Astrocyte (in vitro differentiated cells and primary cell): ENCODE results near the gene HPS3. TPM values are rescaled to one million over a fixed set of nuclear protein-coding genes. Genes with fewer than 3 reads are reported as not detected.
"Not testable (repeated sequence)": the region's sequence is repeated elsewhere in the genome, so short reads cannot be mapped to it uniquely, and the experiment has no call there.

Experiments
- DNase-seq: peaks from one replicate; pipeline ENCODE4 v3.0.0-alpha.2; 2010; ENCODE audit warnings: low read depth
- FAIRE-seq: peaks from 2 replicates; lab custom pipeline; 2011; peaks lifted over from hg19 to GRCh38; lab: Jason Lieb, UNC
- H2AFZ ChIP-seq: 2 replicates; pipeline ENCODE4 v1.6.0; 2012; ENCODE audit warnings: low read depth, low read length, inconsistent platforms
- H3K27ac ChIP-seq: 2 replicates; pipeline ENCODE4 v1.5.1; 2011; ENCODE audit warnings: low read depth, low read length, inconsistent platforms
- H3K27me3 ChIP-seq: 2 replicates; pipeline ENCODE4 v1.6.0; 2011; ENCODE audit warnings: low read length, inconsistent platforms; ENCODE audit not compliant: insufficient read depth
- H3K36me3 ChIP-seq: 2 replicates; pipeline ENCODE4 v1.5.1; 2011; ENCODE audit warnings: low read length, inconsistent platforms; ENCODE audit not compliant: insufficient read depth
- H3K4me1 ChIP-seq: 2 replicates; pipeline ENCODE4 v1.5.1; 2011; ENCODE audit warnings: low read length, inconsistent platforms; ENCODE audit not compliant: insufficient read depth
- H3K4me2 ChIP-seq: 2 replicates; pipeline ENCODE4 v1.6.0; 2012; ENCODE audit warnings: low read length, inconsistent platforms
- H3K4me3 ChIP-seq: 2 replicates; pipeline ENCODE4 v1.5.1; 2011; ENCODE audit warnings: low read depth, mild to moderate bottlenecking, low read length, inconsistent platforms; ENCODE audit not compliant: insufficient read depth
- H3K79me2 ChIP-seq: 2 replicates; pipeline ENCODE4 v1.6.0; 2012; ENCODE audit warnings: mild to moderate bottlenecking, low read length, inconsistent platforms; ENCODE audit not compliant: insufficient read depth
- H3K9ac ChIP-seq: 2 replicates; pipeline ENCODE4 v1.6.0; 2012; ENCODE audit warnings: mild to moderate bottlenecking, low read length, inconsistent platforms
- H3K9me3 ChIP-seq: 2 replicates; pipeline ENCODE4 v1.5.1; 2012; ENCODE audit warnings: low read depth, mild to moderate bottlenecking, low read length, inconsistent platforms; ENCODE audit not compliant: insufficient read depth
- H4K20me1 ChIP-seq: 2 replicates; pipeline ENCODE4 v1.6.0; 2012; ENCODE audit warnings: low read length, inconsistent platforms; ENCODE audit not compliant: insufficient read depth
- H3K27ac Mint-ChIP-seq: one replicate; pipeline ENCODE4 v1.8.0; 2021; ENCODE audit warnings: mild to moderate bottlenecking, mixed read lengths; ENCODE audit not compliant: unreplicated experiment
- H3K27me3 Mint-ChIP-seq: one replicate; pipeline ENCODE4 v1.8.0; 2021; ENCODE audit warnings: low read depth, mixed read lengths; ENCODE audit not compliant: unreplicated experiment
- H3K36me3 Mint-ChIP-seq: one replicate; pipeline ENCODE4 v1.8.0; 2021; ENCODE audit warnings: low read depth, mixed read lengths; ENCODE audit not compliant: unreplicated experiment
- H3K4me1 Mint-ChIP-seq: one replicate; pipeline ENCODE4 v1.8.0; 2021; ENCODE audit warnings: low read depth, mixed read lengths; ENCODE audit not compliant: unreplicated experiment
- H3K4me3 Mint-ChIP-seq: one replicate; pipeline ENCODE4 v1.8.0; 2021; ENCODE audit warnings: mild to moderate bottlenecking, moderate library complexity, mixed read lengths; ENCODE audit not compliant: unreplicated experiment
- H3K9me3 Mint-ChIP-seq: one replicate; pipeline ENCODE4 v1.8.0; 2021; ENCODE audit warnings: mild to moderate bottlenecking, mixed read lengths; ENCODE audit not compliant: unreplicated experiment
- EZH2 ChIP-seq: IDR thresholded peaks from 2 replicates; pipeline ENCODE4 v1.6.1; 2012; ENCODE audit warnings: mild to moderate bottlenecking, low read length, inconsistent platforms; ENCODE audit not compliant: insufficient read depth
- total RNA-seq: library from RNA; stranded (reverse); gene quantifications from 2 replicates; pipeline ENCODE4 v1.2.1, GENCODE V29; 2021
- TF ChIP-seq, protein P1 (sequence below): IDR thresholded peaks from 2 replicates; pipeline ENCODE4 v1.5.1; 2011; ENCODE audit warnings: low read depth, mild to moderate bottlenecking, inconsistent platforms, low read length, moderate library complexity; ENCODE audit not compliant: insufficient read depth

HPS3 gene
- total RNA-seq, 1 donor from 2014 or later, result 10.9 TPM

GRCh38 chr3:149215515-149215914 is 86.1 kb downstream of the HPS3 start:
- TF ChIP-seq, protein P1, sequence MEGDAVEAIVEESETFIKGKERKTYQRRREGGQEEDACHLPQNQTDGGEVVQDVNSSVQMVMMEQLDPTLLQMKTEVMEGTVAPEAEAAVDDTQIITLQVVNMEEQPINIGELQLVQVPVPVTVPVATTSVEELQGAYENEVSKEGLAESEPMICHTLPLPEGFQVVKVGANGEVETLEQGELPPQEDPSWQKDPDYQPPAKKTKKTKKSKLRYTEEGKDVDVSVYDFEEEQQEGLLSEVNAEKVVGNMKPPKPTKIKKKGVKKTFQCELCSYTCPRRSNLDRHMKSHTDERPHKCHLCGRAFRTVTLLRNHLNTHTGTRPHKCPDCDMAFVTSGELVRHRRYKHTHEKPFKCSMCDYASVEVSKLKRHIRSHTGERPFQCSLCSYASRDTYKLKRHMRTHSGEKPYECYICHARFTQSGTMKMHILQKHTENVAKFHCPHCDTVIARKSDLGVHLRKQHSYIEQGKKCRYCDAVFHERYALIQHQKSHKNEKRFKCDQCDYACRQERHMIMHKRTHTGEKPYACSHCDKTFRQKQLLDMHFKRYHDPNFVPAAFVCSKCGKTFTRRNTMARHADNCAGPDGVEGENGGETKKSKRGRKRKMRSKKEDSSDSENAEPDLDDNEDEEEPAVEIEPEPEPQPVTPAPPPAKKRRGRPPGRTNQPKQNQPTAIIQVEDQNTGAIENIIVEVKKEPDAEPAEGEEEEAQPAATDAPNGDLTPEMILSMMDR, result no peak
- no peak for TF ChIP-seq EZH2
- no peaks in the 10 kb centered on the region for H3K9me3 Mint-ChIP-seq
- no peaks in the 10 kb centered on the region for H3K27me3 Mint-ChIP-seq
- Histone ChIP-seq H3K27me3 (no peaks in the 10 kb centered on the region), H3K4me3 (no peak overlapping the region), H3K9ac (no peak overlapping the region), H3K4me2 (no peak overlapping the region), H3K27ac (no peak overlapping the region), H4K20me1 (no peaks in the 10 kb centered on the region), H3K9me3 (no peaks in the 10 kb centered on the region), H3K79me2 (no peaks in the 10 kb centered on the region), H2AFZ (no peak overlapping the region), H3K36me3 (no peaks in the 10 kb centered on the region), H3K4me1 (no peaks in the 10 kb centered on the region)
- DNase-seq (peak; percentile 31), FAIRE-seq (no peak)
- no peaks in the 10 kb centered on the region for H3K4me1 Mint-ChIP-seq
- no peak overlapping the region for H3K4me3 Mint-ChIP-seq
- no peaks in the 10 kb centered on the region for H3K36me3 Mint-ChIP-seq
- no peak overlapping the region for H3K27ac Mint-ChIP-seq

DNA sequence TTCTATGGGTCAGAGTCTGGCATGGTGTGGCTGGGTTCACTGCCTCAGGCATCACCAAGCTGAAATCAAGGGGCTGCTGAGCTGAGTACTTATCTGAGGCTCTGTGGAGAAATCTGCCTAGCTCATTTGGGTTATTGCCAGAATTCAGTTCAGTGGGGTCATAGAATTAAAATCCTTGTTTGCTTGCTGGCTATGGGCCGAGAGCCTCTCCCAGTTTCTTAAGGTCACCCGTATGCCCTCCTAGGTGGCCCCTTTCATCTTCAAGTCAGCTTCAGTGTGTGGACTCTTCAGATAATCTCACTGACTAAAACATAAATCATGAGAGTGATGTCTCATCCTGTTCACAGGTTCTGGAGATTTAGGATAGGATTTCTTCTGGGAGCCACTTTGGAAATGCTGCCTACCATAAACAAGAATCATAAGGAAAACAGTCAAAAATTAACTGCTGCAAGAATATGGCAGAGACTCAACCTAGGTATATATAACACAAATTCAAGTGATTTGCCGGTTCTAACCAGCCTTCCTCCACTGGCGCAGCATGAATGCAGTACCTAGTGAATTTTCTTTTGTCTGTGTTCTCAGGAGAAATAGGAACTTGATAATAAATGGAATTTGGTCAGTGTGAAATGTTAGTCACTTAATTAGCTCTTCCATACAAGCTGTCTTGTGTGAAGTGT is 86.9 kb downstream of the HPS3 start:
- Mint-ChIP-seq H3K4me3 (no peak overlapping the region), H3K27me3 (no peaks in the 10 kb centered on the region), H3K9me3 (no peaks in the 10 kb centered on the region), H3K36me3 (no peaks in the 10 kb centered on the region), H3K4me1 (no peaks in the 10 kb centered on the region), H3K27ac (no peak overlapping the region)
- no peaks in the 10 kb centered on the region for H3K9me3 ChIP-seq
- no peak for FAIRE-seq
- TF ChIP-seq, protein P1, result no peak
- no peak for TF ChIP-seq EZH2
- H3K4me1 ChIP-seq, result no peaks in the 10 kb centered on the region
- H3K27ac ChIP-seq, result no peak overlapping the region
- no peak overlapping the region for H3K4me2 ChIP-seq
- no peaks in the 10 kb centered on the region for H3K79me2 ChIP-seq
- H3K9ac ChIP-seq, result no peak overlapping the region
- DNase-seq, result peak; percentile 7
- H2AFZ ChIP-seq, result no peak overlapping the region
- no peaks in the 10 kb centered on the region for H3K36me3 ChIP-seq
- no peaks in the 10 kb centered on the region for H3K27me3 ChIP-seq
- H3K4me3 ChIP-seq, result no peak overlapping the region
- H4K20me1 ChIP-seq, result no peaks in the 10 kb centered on the region

- no peak overlapping the region for H3K27ac ChIP-seq
- Mint-ChIP-seq H3K27ac (no peak overlapping the region), H3K27me3 (no peaks in the 10 kb centered on the region), H3K4me3 (no peak overlapping the region), H3K36me3 (no peaks in the 10 kb centered on the region), H3K4me1 (no peaks in the 10 kb centered on the region), H3K9me3 (no peaks in the 10 kb centered on the region)
- no peak overlapping the region for H3K4me3 ChIP-seq
- no peak for DNase-seq
- FAIRE-seq, result no peak
- H3K4me1 ChIP-seq, result no peaks in the 10 kb centered on the region
- H2AFZ ChIP-seq, result no peak overlapping the region
- H3K9me3 ChIP-seq, result no peaks in the 10 kb centered on the region
- no peaks in the 10 kb centered on the region for H3K27me3 ChIP-seq
- TF ChIP-seq, protein P1, result no peak
- TF ChIP-seq EZH2, result no peak
- no peaks in the 10 kb centered on the region for H4K20me1 ChIP-seq
- no peak overlapping the region for H3K9ac ChIP-seq
- H3K4me2 ChIP-seq, result no peak overlapping the region
- no peaks in the 10 kb centered on the region for H3K36me3 ChIP-seq
- H3K79me2 ChIP-seq, result no peaks in the 10 kb centered on the region
Observed at GRCh38 chr3:149217347-149217746, 87.9 kb downstream of the HPS3 start.

GRCh38 chr3:149219380-149220121 is 90.1 kb downstream of the HPS3 start:
- H4K20me1 ChIP-seq, H3K4me1 Mint-ChIP-seq, H3K36me3 ChIP-seq, H3K4me2 ChIP-seq, H3K9me3 ChIP-seq, H3K4me3 ChIP-seq, H3K27ac Mint-ChIP-seq, H3K27me3 Mint-ChIP-seq, H3K27ac ChIP-seq, FAIRE-seq, H3K9me3 Mint-ChIP-seq, H3K4me3 Mint-ChIP-seq, H3K9ac ChIP-seq, DNase-seq, H3K4me1 ChIP-seq, H3K27me3 ChIP-seq, H2AFZ ChIP-seq, H3K79me2 ChIP-seq, H3K36me3 Mint-ChIP-seq: not testable (repeated sequence)
